Caco-2 (cell line): ENCODE measurements around the gene YES1. TPM values are rescaled to one million over a fixed set of nuclear protein-coding genes. Genes with fewer than 3 reads are reported as not detected.

ENCODE experiments used
- BruUV-seq: library from RNA; stranded (reverse); fragments of 400-500 nt; replicated peaks from 2 replicates; lab custom pipeline; 2021; lab: Mats Ljungman, UMichigan
- CTCF ChIA-PET: fragments of 300-600 bp; sonication (Branson Sonifier 250); formaldehyde crosslinking; loops from one replicate; lab custom pipeline; 2022; ENCODE audit warnings: antibody characterized with exemption; lab: Charles Lee
- POLR2A ChIA-PET: fragments of 300-600 bp; sonication (Branson Sonifier 250); formaldehyde crosslinking; loops from one replicate; lab custom pipeline; 2022; ENCODE audit warnings: antibody characterized with exemption; lab: Charles Lee
- DNase-seq, 2 experiments: peaks; one replicate each; pipeline versions ENCODE4 v3.0.0 to v3.0.0-alpha.2; 2020 to 2022
- H3K27me3 ChIP-seq: replicated peaks from 2 replicates; pipeline ENCODE4 v1.6.0; 2011; ENCODE audit warnings: low read length; ENCODE audit not compliant: control insufficient read depth, insufficient read depth
- H3K36me3 ChIP-seq: 2 replicates; pipeline ENCODE4 v1.5.1; 2011; ENCODE audit warnings: low read length; ENCODE audit not compliant: control insufficient read depth, insufficient read depth
- H3K4me1 ChIP-seq: fragments of 250-450 bp; sonication (Bioruptor Pico); 2 replicates; pipeline ENCODE4 v1.5.1; 2020; ENCODE audit warnings: mild to moderate bottlenecking
- H3K4me3 ChIP-seq: 2 replicates; pipeline ENCODE4 v1.5.1; 2011; ENCODE audit warnings: low read depth, mild to moderate bottlenecking, control low read depth, low read length
- H3K9me3 ChIP-seq: fragments of 250-450 bp; sonication (Bioruptor Pico); 2 replicates; pipeline ENCODE4 v1.5.1; 2020; ENCODE audit warnings: mild to moderate bottlenecking, moderate library complexity
- H3K27ac Mint-ChIP-seq: one replicate; pipeline ENCODE4 v1.8.0; 2022; ENCODE audit warnings: mixed read lengths; ENCODE audit not compliant: unreplicated experiment
- H3K27me3 Mint-ChIP-seq: one replicate; pipeline ENCODE4 v1.8.0; 2022; ENCODE audit warnings: mixed read lengths; ENCODE audit not compliant: insufficient read depth, unreplicated experiment
- H3K36me3 Mint-ChIP-seq: one replicate; pipeline ENCODE4 v1.8.0; 2022; ENCODE audit warnings: mild to moderate bottlenecking, mixed read lengths; ENCODE audit not compliant: insufficient read depth, unreplicated experiment
- H3K4me1 Mint-ChIP-seq: one replicate; pipeline ENCODE4 v1.8.0; 2022; ENCODE audit warnings: low read depth, mixed read lengths; ENCODE audit not compliant: unreplicated experiment
- H3K4me3 Mint-ChIP-seq: one replicate; pipeline ENCODE4 v1.8.0; 2022; ENCODE audit warnings: mild to moderate bottlenecking, moderate library complexity, mixed read lengths; ENCODE audit not compliant: unreplicated experiment
- H3K9me3 Mint-ChIP-seq: one replicate; pipeline ENCODE4 v1.8.0; 2022; ENCODE audit warnings: mixed read lengths; ENCODE audit not compliant: unreplicated experiment
- CTCF ChIP-seq, 2 experiments: fragments of 200-600 bp in 1 of 2; IDR thresholded peaks; 1 replicate in 1 of 2; 2 replicates in 1 of 2; pipeline versions ENCODE4 v1.5.1 to v1.8.0; 2011 to 2022; ENCODE audit warnings: antibody characterized with exemption in 1 of 2, control low read depth in 1 of 2, inconsistent platforms in 1 of 2, low read depth in 1 of 2, low read length in 1 of 2, mild to moderate bottlenecking in 1 of 2, moderate library complexity in 1 of 2; ENCODE audit not compliant: insufficient read depth in 1 of 2, severe bottlenecking in 1 of 2, unreplicated experiment in 1 of 2
- intact Hi-C: fragments of 100-400 bp; cut with micrococcal nuclease; formaldehyde crosslinking; loops from one replicate; pipeline ENCODE4 v1.10.0; 2022; ENCODE audit not compliant: unreplicated experiment
- total RNA-seq: library from RNA; stranded (reverse); gene quantifications from 2 replicates; pipeline ENCODE4 v1.2.3, GENCODE V29; 2022

YES1 gene
- total RNA-seq, 1 experiment from 2014 or later, result 95.0 TPM

GRCh38 chr18:677951-678381 lies 134.1 kb downstream of the YES1 start:
- no TSS peak for BruUV-seq

GRCh38 chr18:677145-677544 lies 134.9 kb downstream of the YES1 start:
- no peak overlapping the region for H3K27ac Mint-ChIP-seq
- TF ChIP-seq CTCF (IDR thresholded peaks at IDR 0.05; ENCODE audit: insufficient read depth in 1 of 2, low read depth in 1 of 2, low read length in 1 of 2, severe bottlenecking in 1 of 2, unreplicated experiment in 1 of 2), result no peak
- peaks cover 15% of the 10 kb centered on the region for H3K4me1 Mint-ChIP-seq
- DNase-seq, result no peak
- Histone ChIP-seq H3K9me3 (no peaks in the 10 kb centered on the region), H3K4me1 (peaks cover 7% of the 10 kb centered on the region), H3K4me3 (no peak overlapping the region), H3K36me3 (peaks cover 6% of the 10 kb centered on the region), H3K27me3 (no peaks in the 10 kb centered on the region)
- POLR2A ChIA-PET, result no interaction called here
- intact Hi-C loops, result no loop called here
- no peaks in the 10 kb centered on the region for H3K27me3 Mint-ChIP-seq
- no TSS peak for BruUV-seq
- CTCF ChIA-PET, result no interaction called here
- H3K9me3 Mint-ChIP-seq, result no peaks in the 10 kb centered on the region
- peaks cover 84% of the 10 kb centered on the region for H3K36me3 Mint-ChIP-seq
- no peak overlapping the region for H3K4me3 Mint-ChIP-seq

More at GRCh38 chr18:677951-678381, 134.1 kb downstream of the YES1 start:
- Histone ChIP-seq H3K4me3 (no peak overlapping the region), H3K27me3 (no peaks in the 10 kb centered on the region), H3K36me3 (peaks cover 6% of the 10 kb centered on the region), H3K4me1 (peaks cover 15% of the 10 kb centered on the region), H3K9me3 (no peaks in the 10 kb centered on the region)
- Mint-ChIP-seq H3K4me1 (peaks cover 20% of the 10 kb centered on the region), H3K4me3 (no peak overlapping the region), H3K9me3 (no peaks in the 10 kb centered on the region), H3K27me3 (no peaks in the 10 kb centered on the region), H3K36me3 (peaks cover 84% of the 10 kb centered on the region), H3K27ac (no peak overlapping the region)
- CTCF ChIA-PET, result no interaction called here
- no peak for DNase-seq
- no peak for TF ChIP-seq CTCF (IDR thresholded peaks at IDR 0.05; ENCODE audit: insufficient read depth in 1 of 2, low read depth in 1 of 2, low read length in 1 of 2, severe bottlenecking in 1 of 2, unreplicated experiment in 1 of 2)
- POLR2A ChIA-PET, result no interaction called here
- intact Hi-C loops, result no loop called here

GRCh38 chr18:676736-677135 lies 135.3 kb downstream of the YES1 start:
- H3K36me3 ChIP-seq, result peaks cover 4% of the 10 kb centered on the region
- no peak overlapping the region for H3K4me3 Mint-ChIP-seq
- no peak overlapping the region for H3K27ac Mint-ChIP-seq
- H3K36me3 Mint-ChIP-seq, result peaks cover 84% of the 10 kb centered on the region
- TF ChIP-seq CTCF (IDR thresholded peaks at IDR 0.05; ENCODE audit: insufficient read depth in 1 of 2, low read depth in 1 of 2, low read length in 1 of 2, severe bottlenecking in 1 of 2, unreplicated experiment in 1 of 2), result no peak
- H3K9me3 ChIP-seq, result no peaks in the 10 kb centered on the region
- POLR2A ChIA-PET, result no interaction called here
- BruUV-seq, result no TSS peak
- no peak for DNase-seq
- intact Hi-C loops, result no loop called here
- no peaks in the 10 kb centered on the region for H3K27me3 ChIP-seq
- no peaks in the 10 kb centered on the region for H3K27me3 Mint-ChIP-seq
- H3K4me1 ChIP-seq, result peaks cover 2% of the 10 kb centered on the region
- H3K4me3 ChIP-seq, result no peak overlapping the region
- peaks cover 11% of the 10 kb centered on the region for H3K4me1 Mint-ChIP-seq
- no peaks in the 10 kb centered on the region for H3K9me3 Mint-ChIP-seq
- CTCF ChIA-PET, result no interaction called here
